T-helper 22 cell (primary cell): Measurements from ENCODE around the gene BEND2.

Experiments
- DNase-seq: peaks from one replicate; pipeline ENCODE4 v3.0.0-alpha.2; 2020; ENCODE audit warnings: low read depth

BEND2 gene

DNA sequence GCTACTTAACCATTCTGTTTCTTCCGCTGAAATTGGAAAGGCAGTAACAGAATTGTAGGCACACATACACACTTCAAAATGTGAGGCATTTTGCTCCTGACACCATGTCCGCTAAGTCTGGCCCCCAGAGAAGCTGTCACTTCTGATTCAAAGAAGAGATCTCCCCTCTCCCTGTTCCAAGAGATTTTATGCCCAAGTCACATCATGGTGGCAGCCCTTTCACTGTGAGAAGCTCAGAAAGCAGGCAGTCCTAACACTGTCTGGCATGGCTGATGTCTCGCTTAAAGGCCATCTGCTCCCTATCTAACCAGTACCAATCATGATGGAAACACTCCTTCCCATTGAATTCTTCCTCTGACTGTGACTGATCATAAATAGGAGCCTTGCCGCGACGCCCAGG, 83.9 kb downstream of the BEND2 start:
- DNase-seq = no peak

- no peak for DNase-seq
Observed at GRCh38 chrX:18133605-18134004, 87.1 kb downstream of the BEND2 start.

DNA sequence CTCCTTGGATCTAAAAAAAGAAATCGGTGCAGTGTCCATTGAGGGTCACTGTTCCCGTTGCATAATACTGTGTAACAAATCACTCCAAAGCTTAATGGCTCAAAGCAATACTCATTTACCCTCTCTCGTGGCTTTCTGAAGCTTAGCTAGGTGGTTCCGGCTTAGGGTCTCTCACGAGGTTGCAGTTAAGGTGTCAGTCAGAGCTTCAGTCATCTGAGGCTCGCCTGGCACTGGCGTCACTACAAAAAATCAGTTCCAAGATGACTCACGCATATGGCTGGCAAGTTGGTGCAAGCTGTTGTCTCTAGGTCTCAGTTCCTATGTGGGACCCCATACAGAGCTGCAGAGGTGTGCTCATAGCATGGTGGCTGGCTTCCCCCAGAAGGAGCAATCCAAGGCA, 91.0 kb downstream of the BEND2 start:
- no peak for DNase-seq

DNA sequence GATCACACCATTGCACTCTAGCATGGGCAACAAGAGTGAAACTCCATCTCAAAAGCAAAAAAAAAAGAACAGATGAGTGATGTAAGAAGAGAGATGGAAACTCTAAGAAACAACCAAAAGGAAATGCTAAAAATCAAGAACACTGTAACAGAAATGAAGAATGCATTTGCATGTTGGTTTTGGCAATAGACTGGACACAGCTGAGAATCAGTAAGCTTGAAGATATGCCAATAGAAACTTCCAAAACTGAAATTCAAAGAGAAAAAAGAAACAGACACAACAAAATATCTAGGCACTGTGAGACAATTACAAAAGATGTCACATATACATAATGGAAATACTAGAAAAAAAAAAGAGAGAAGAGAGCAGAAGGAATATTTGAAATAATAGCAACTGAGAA, 93.7 kb downstream of the BEND2 start:
- no peak for DNase-seq

DNA sequence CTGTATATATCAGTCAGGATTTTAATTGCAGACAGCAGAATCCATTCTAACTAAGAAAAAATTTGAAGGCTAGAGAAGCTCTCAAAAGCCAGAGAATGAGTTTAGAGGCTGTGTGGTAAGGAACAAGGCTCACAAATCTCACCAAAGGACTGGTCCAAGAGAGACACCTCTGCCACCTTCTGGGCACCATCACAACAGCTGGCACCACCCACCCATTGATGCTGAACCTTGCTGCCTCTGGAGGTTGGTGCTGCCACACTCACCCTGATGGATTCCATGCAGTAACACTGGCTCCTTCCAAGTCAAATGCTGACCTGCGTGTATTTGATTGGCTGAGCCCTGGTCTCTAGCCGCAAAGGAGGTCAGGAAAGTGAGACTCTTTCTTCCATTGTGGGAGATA, 100.8 kb downstream of the BEND2 start:
- DNase-seq = no peak
